ENCODE data around the gene TRDN. TPM values are rescaled to one million over a fixed set of nuclear protein-coding genes. Genes with fewer than 3 reads are reported as not detected.

Gene TRDN
- total RNA-seq, 4 donors from 2014 or later = not detected

DNA sequence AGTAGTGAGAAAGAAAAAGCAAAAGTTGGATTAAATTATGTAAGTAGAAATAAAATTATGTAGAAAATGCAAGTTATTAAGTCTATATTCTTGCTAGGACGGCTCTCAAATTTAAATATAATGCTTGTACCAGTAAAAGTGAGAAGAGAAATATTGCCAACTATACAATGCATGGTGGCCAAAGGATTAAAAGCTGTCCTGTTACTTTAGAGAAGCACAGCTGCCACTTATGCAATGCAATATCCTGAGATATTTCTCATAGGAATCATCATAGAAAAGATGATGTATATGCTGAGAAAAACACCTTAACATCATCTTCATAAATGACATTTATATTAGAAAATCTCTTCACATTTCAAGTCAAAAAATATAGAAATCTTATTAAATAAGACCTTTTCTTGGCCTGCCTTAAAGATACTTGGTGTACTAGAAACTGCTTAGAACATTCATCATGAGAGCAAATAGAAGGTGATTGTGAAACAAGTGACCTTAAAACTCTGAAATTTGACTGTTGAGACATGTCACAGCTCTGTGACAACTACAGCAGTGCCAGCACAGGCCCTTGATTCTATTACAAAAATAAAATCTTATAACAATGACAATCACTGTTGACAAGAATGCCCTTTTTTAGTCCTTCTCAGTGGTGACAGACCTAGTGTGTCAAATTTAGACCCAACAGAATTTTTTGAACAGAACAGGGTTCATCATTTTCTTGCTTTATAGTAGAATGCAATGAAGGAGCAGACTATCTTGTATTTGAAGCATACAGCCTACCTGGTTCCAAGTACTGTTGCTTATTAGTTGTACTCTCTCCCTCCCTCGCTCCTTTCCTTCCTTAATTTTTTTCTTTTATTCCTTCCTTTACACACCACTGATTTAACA, 467.6 kb downstream of the TRDN start:
- H3K27ac ChIP-seq = no peak overlapping the region
- H3K36me3 ChIP-seq = no peaks in the 10 kb centered on the region
- H3K4me1 ChIP-seq = no peaks in the 10 kb centered on the region
- DNase-seq = no peak
- TF ChIP-seq POLR2A (IDR thresholded peaks at IDR 0.05) = no peak
- TF ChIP-seq, protein P1, sequence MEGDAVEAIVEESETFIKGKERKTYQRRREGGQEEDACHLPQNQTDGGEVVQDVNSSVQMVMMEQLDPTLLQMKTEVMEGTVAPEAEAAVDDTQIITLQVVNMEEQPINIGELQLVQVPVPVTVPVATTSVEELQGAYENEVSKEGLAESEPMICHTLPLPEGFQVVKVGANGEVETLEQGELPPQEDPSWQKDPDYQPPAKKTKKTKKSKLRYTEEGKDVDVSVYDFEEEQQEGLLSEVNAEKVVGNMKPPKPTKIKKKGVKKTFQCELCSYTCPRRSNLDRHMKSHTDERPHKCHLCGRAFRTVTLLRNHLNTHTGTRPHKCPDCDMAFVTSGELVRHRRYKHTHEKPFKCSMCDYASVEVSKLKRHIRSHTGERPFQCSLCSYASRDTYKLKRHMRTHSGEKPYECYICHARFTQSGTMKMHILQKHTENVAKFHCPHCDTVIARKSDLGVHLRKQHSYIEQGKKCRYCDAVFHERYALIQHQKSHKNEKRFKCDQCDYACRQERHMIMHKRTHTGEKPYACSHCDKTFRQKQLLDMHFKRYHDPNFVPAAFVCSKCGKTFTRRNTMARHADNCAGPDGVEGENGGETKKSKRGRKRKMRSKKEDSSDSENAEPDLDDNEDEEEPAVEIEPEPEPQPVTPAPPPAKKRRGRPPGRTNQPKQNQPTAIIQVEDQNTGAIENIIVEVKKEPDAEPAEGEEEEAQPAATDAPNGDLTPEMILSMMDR (IDR thresholded peaks at IDR 0.05) = no peak
- 78 to 81% methylated on average over 2 of the region's 2 CpGs for WGBS, 2 donors
- H3K9me3 ChIP-seq = no peaks in the 10 kb centered on the region
- H3K4me3 ChIP-seq (replicated peaks in 1 of 3) = no peak overlapping the region
- H3K27me3 ChIP-seq = no peaks in the 10 kb centered on the region
- intact Hi-C loops (cut with DNase I) = no loop called here

DNA sequence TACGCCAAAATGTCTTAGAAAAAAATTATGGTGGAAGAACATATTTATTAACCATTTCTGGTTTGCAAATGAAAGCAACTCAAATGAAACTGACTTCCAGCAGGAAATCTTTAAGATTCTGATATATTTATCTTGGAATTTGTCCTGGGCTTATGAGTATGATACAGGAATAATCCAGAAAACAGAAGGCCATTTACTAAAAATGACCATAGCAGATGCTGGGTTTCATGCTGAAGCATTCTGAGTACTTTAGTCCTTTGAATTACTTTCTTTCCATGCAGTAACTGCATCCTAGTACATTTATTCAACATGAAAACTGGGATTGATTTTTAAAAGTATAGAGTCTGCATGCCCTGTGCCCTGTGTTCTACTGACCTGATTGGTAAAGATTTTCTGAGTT, 468.3 kb downstream of the TRDN start:
- DNase-seq = no peak
- WGBS, 2 donors = 92 to 96% methylated on average over 1 of the region's 1 CpG
- TF ChIP-seq POLR2A (IDR thresholded peaks at IDR 0.05) = no peak
- TF ChIP-seq, protein P1 (IDR thresholded peaks at IDR 0.05) = no peak
- intact Hi-C loops (cut with DNase I) = no loop called here
- no peak overlapping the region for H3K27ac ChIP-seq
- no peaks in the 10 kb centered on the region for H3K36me3 ChIP-seq
- H3K27me3 ChIP-seq = no peaks in the 10 kb centered on the region
- no peaks in the 10 kb centered on the region for H3K4me1 ChIP-seq
- H3K4me3 ChIP-seq (replicated peaks in 1 of 3) = no peak overlapping the region
- H3K9me3 ChIP-seq = no peaks in the 10 kb centered on the region

Other genes with a start within 250 kb of the TRDN start
- 1 to 10 TPM in 1 of 4 donors, under 1 TPM in 2, not detected in 1; 0.11 to 1.0 (median 0.94) TPM for gene NKAIN2, start 166.9 kb upstream of the TRDN start, total RNA-seq